GM12874 (cell line): ENCODE measurements around the gene STAB2.

Experiments
- CTCF ChIP-seq: IDR thresholded peaks from 2 replicates; pipeline ENCODE4 v1.5.1; 2011; ENCODE audit warnings: low read depth, mild to moderate bottlenecking, control low read depth, low read length, moderate library complexity; ENCODE audit not compliant: insufficient read depth

The STAB2 gene

GRCh38 chr12:103782399-103782798, 195.3 kb downstream of the STAB2 start:
- TF ChIP-seq CTCF, result no peak

- no peak for TF ChIP-seq CTCF
Observed at GRCh38 chr12:103783744-103784664, 196.9 kb downstream of the STAB2 start.

GRCh38 chr12:103785243-103786031, 198.4 kb downstream of the STAB2 start:
- TF ChIP-seq CTCF, result no peak

GRCh38 chr12:103786201-103786600, 199.1 kb downstream of the STAB2 start:
- TF ChIP-seq CTCF, result no peak

GRCh38 chr12:103791350-103791920, 204.4 kb downstream of the STAB2 start:
- no peak for TF ChIP-seq CTCF

GRCh38 chr12:103793046-103793445, 206.0 kb downstream of the STAB2 start:
- no peak for TF ChIP-seq CTCF

GRCh38 chr12:103793512-103794045, 206.5 kb downstream of the STAB2 start:
- TF ChIP-seq CTCF, result no peak
